ENCODE data around the gene ENSA.
"Not testable (repeated sequence)": the region's sequence is repeated elsewhere in the genome, so short reads cannot be mapped to it uniquely, and the experiment has no call there.

Gene ENSA

GRCh38 chr1:150604226-150604588, 25.2 kb downstream of the ENSA start:
- Histone ChIP-seq H3K4me3 (replicated peaks; ENCODE audit: low read depth, low read length) (no peak overlapping the region), H3K27me3 (replicated peaks; ENCODE audit: control insufficient read depth, insufficient read depth, low read length) (no peaks in the 10 kb centered on the region), H3K36me3 (ENCODE audit: control insufficient read depth, insufficient read depth, low read length) (no peaks in the 10 kb centered on the region; the same call in none of the 2 replicates)
- TF ChIP-seq CTCF (IDR thresholded peaks at IDR 0.05; ENCODE audit: insufficient read depth, low read length, poor library complexity, severe bottlenecking), result no peak
- DNase-seq (ENCODE audit: extremely low read depth, insufficient read length), result no peak

GRCh38 chr1:150603711-150604110, 25.7 kb downstream of the ENSA start:
- Histone ChIP-seq H3K27me3 (replicated peaks; ENCODE audit: control insufficient read depth, insufficient read depth, low read length) (no peaks in the 10 kb centered on the region), H3K4me3 (replicated peaks; ENCODE audit: low read depth, low read length) (no peak overlapping the region), H3K36me3 (ENCODE audit: control insufficient read depth, insufficient read depth, low read length) (no peaks in the 10 kb centered on the region; the same call in none of the 2 replicates)
- no peak for TF ChIP-seq CTCF (IDR thresholded peaks at IDR 0.05; ENCODE audit: insufficient read depth, low read length, poor library complexity, severe bottlenecking)
- no peak for DNase-seq (ENCODE audit: extremely low read depth, insufficient read length)

GRCh38 chr1:150602372-150602771, 27.0 kb downstream of the ENSA start:
- not testable (repeated sequence) for H3K36me3 ChIP-seq (ENCODE audit: control insufficient read depth, insufficient read depth, low read length); H3K4me3 ChIP-seq (replicated peaks; ENCODE audit: low read depth, low read length); DNase-seq (ENCODE audit: extremely low read depth, insufficient read length); H3K27me3 ChIP-seq (replicated peaks; ENCODE audit: control insufficient read depth, insufficient read depth, low read length)

GRCh38 chr1:150601540-150601939, 27.9 kb downstream of the ENSA start:
- Histone ChIP-seq H3K4me3 (replicated peaks; ENCODE audit: low read depth, low read length) (no peak overlapping the region), H3K27me3 (replicated peaks; ENCODE audit: control insufficient read depth, insufficient read depth, low read length) (no peaks in the 10 kb centered on the region), H3K36me3 (ENCODE audit: control insufficient read depth, insufficient read depth, low read length) (no peaks in the 10 kb centered on the region; the same call in none of the 2 replicates)
- no peak for TF ChIP-seq CTCF (IDR thresholded peaks at IDR 0.05; ENCODE audit: insufficient read depth, low read length, poor library complexity, severe bottlenecking)
- no peak for DNase-seq (ENCODE audit: extremely low read depth, insufficient read length)

GRCh38 chr1:150598346-150598745, 31.1 kb downstream of the ENSA start:
- H3K36me3 ChIP-seq (ENCODE audit: control insufficient read depth, insufficient read depth, low read length); H3K27me3 ChIP-seq (replicated peaks; ENCODE audit: control insufficient read depth, insufficient read depth, low read length); DNase-seq (ENCODE audit: extremely low read depth, insufficient read length); H3K4me3 ChIP-seq (replicated peaks; ENCODE audit: low read depth, low read length): not testable (repeated sequence)

- no peak for TF ChIP-seq CTCF (IDR thresholded peaks at IDR 0.05; ENCODE audit: insufficient read depth, low read length, poor library complexity, severe bottlenecking)
- H3K36me3 ChIP-seq (ENCODE audit: control insufficient read depth, insufficient read depth, low read length), result no peaks in the 10 kb centered on the region
Measured at GRCh38 chr1:150596976-150597375, 32.4 kb downstream of the ENSA start.

GRCh38 chr1:150596095-150596892, 33.1 kb downstream of the ENSA start:
- H3K36me3 ChIP-seq (ENCODE audit: control insufficient read depth, insufficient read depth, low read length), result no peaks in the 10 kb centered on the region
- H3K4me3 ChIP-seq (replicated peaks; ENCODE audit: low read depth, low read length), result no peak overlapping the region
- DNase-seq (ENCODE audit: extremely low read depth, insufficient read length), result no peak
- no peaks in the 10 kb centered on the region for H3K27me3 ChIP-seq (replicated peaks; ENCODE audit: control insufficient read depth, insufficient read depth, low read length)
- TF ChIP-seq CTCF (IDR thresholded peaks at IDR 0.05; ENCODE audit: insufficient read depth, low read length, poor library complexity, severe bottlenecking), result no peak

More at GRCh38 chr1:150596976-150597375, 32.4 kb downstream of the ENSA start:
- Histone ChIP-seq H3K4me3 (replicated peaks; ENCODE audit: low read depth, low read length) (no peak overlapping the region), H3K27me3 (replicated peaks; ENCODE audit: control insufficient read depth, insufficient read depth, low read length) (no peaks in the 10 kb centered on the region)
- no peak for DNase-seq (ENCODE audit: extremely low read depth, insufficient read length)

All from GM06990 (cell line).